Esophagus muscularis mucosa (tissue), 4 donors: Measurements from ENCODE around the gene KIF26B. TPM values are rescaled to one million over a fixed set of nuclear protein-coding genes. Genes with fewer than 3 reads are reported as not detected.

ENCODE experiments used
- DNase-seq: peaks from one replicate; pipeline ENCODE4 v3.0.0-alpha.2; 2017; ENCODE audit errors: extremely low spot score
- H3K27ac ChIP-seq, 4 donors: fragments of 200-600 bp; sonication (generic); replicated peaks in 1 of 4; 1 replicate in 3 of 4; 2 replicates in 1 of 4; pipeline ENCODE4 v1.5.1; 2016 to 2019; ENCODE audit warnings: mild to moderate bottlenecking in 1 of 4
- H3K27me3 ChIP-seq, 4 donors: fragments of 200-600 bp; sonication (generic); one replicate each; pipeline versions ENCODE4 v1.5.1 to v1.6.0; 2016 to 2019
- H3K36me3 ChIP-seq, 4 donors: fragments of 200-600 bp; sonication (generic); one replicate each; pipeline ENCODE4 v1.5.1; 2016 to 2019
- H3K4me1 ChIP-seq, 4 donors: fragments of 200-600 bp; sonication (generic); one replicate each; pipeline ENCODE4 v1.5.1; 2016 to 2019
- H3K4me3 ChIP-seq, 4 donors: fragments of 200-600 bp; sonication (generic); 1 replicate in 2 of 4; 2 replicates in 2 of 4; pipeline ENCODE4 v1.5.1; 2016 to 2019; ENCODE audit warnings: mild to moderate bottlenecking in 4 of 4, moderate library complexity in 1 of 4
- H3K9me3 ChIP-seq, 4 donors: fragments of 200-600 bp; sonication (generic); 1 replicate in 3 of 4; 2 replicates in 1 of 4; pipeline ENCODE4 v1.5.1; 2016 to 2019
- CTCF ChIP-seq, 3 experiments: fragments of 200-600 bp in 2 of 3; fragments of 450-650 bp in 1 of 3; sonication (generic) in 2 of 3; IDR thresholded peaks; one replicate each; pipeline ENCODE4 v1.5.1; 2017 to 2019; ENCODE audit warnings: antibody characterized with exemption in 3 of 3, mild to moderate bottlenecking in 2 of 3, moderate library complexity in 1 of 3
- EP300 ChIP-seq: sonication (generic); formaldehyde crosslinking; IDR thresholded peaks from one replicate; pipeline ENCODE4 v1.6.1; 2017; ENCODE audit warnings: antibody characterized with exemption
- POLR2A ChIP-seq: fragments of 450-650 bp; IDR thresholded peaks from one replicate; pipeline ENCODE4 v1.6.1; 2017; ENCODE audit warnings: antibody characterized with exemption, moderate library complexity, mild to moderate bottlenecking, low read depth
- POLR2AphosphoS5 ChIP-seq, 2 donors: sonication (generic); formaldehyde crosslinking; IDR thresholded peaks; one replicate each; pipeline ENCODE4 v1.6.1; 2017; ENCODE audit warnings: antibody characterized with exemption in 2 of 2
- WGBS: methylation state at CpG from one replicate; pipeline ENCODE4 v1.1.5; 2018; 5-methylcytosine and 5-hydroxymethylcytosine counted together
- intact Hi-C: fragments of 100-400 bp; cut with DNase I; formaldehyde crosslinking; loops from one replicate; pipeline ENCODE4 v1.15.1; 2023
- total RNA-seq, 4 donors: library from RNA; depleted of rRNA; stranded (reverse); fragments of >200 nt; gene quantifications; one replicate each; pipeline versions ENCODE4 v1.1.0 to v1.2.1, GENCODE V29; 2016

Gene KIF26B
- total RNA-seq, 4 donors from 2014 or later, result 0.13 to 3.7 (median 1.3) TPM

GRCh38 chr1:245142976-245143375 lies 11.8 kb upstream of the KIF26B start:
- WGBS, result 91% methylated on average over 14 of the region's 14 CpGs
- Histone ChIP-seq H3K27ac (no peak overlapping the region), H3K4me3 (no peak overlapping the region), H3K27me3 (peaks cover 0 to 7% (median 0%) of the 10 kb centered on the region in 4 donors), H3K36me3 (no peaks in the 10 kb centered on the region), H3K9me3 (no peaks in the 10 kb centered on the region), H3K4me1 (no peaks in the 10 kb centered on the region)
- TF ChIP-seq POLR2AphosphoS5 (IDR thresholded peaks at IDR 0.05) (no peak), EP300 (no peak), POLR2A (no peak), CTCF (IDR thresholded peaks at IDR 0.05) (no peak)
- intact Hi-C loops, result no loop called here
- no peak for DNase-seq

GRCh38 chr1:245143849-245144248 lies 10.9 kb upstream of the KIF26B start:
- DNase-seq, result no peak
- Histone ChIP-seq H3K36me3 (no peaks in the 10 kb centered on the region), H3K27ac (no peak overlapping the region), H3K9me3 (no peaks in the 10 kb centered on the region), H3K27me3 (peaks cover 0 to 3% (median 0%) of the 10 kb centered on the region in 4 donors), H3K4me3 (no peak overlapping the region), H3K4me1 (no peaks in the 10 kb centered on the region)
- no peak for TF ChIP-seq EP300
- TF ChIP-seq CTCF (IDR thresholded peaks at IDR 0.05), result no peak
- no peak for TF ChIP-seq POLR2A
- no peak for TF ChIP-seq POLR2AphosphoS5 (IDR thresholded peaks at IDR 0.05)
- WGBS, result 87% methylated on average over 8 of the region's 8 CpGs
- intact Hi-C loops, result no loop called here

GRCh38 chr1:245148069-245148468 lies 6.7 kb upstream of the KIF26B start:
- Histone ChIP-seq H3K27me3 (peaks cover 0 to 16% (median 0%) of the 10 kb centered on the region in 4 donors), H3K4me3 (no peak overlapping the region), H3K9me3 (no peaks in the 10 kb centered on the region), H3K36me3 (no peaks in the 10 kb centered on the region), H3K27ac (no peak overlapping the region), H3K4me1 (peaks cover 0 to under 1% (median under 1%) of the 10 kb centered on the region in 4 donors)
- DNase-seq, result no peak
- WGBS, result 78% methylated on average over 3 of the region's 3 CpGs
- TF ChIP-seq POLR2AphosphoS5 (IDR thresholded peaks at IDR 0.05) (no peak), EP300 (no peak), POLR2A (no peak), CTCF (IDR thresholded peaks at IDR 0.05) (no peak)
- intact Hi-C loops, result no loop called here

GRCh38 chr1:245148861-245149260 lies 5.9 kb upstream of the KIF26B start:
- intact Hi-C loops, result no loop called here
- WGBS, result 84% methylated on average over 9 of the region's 9 CpGs
- H3K36me3 ChIP-seq, result no peaks in the 10 kb centered on the region
- peaks cover 8 to 9% (median 8%) of the 10 kb centered on the region in 4 donors for H3K4me1 ChIP-seq
- no peak overlapping the region for H3K27ac ChIP-seq
- peaks cover 0 to 24% (median 0%) of the 10 kb centered on the region in 4 donors for H3K27me3 ChIP-seq
- no peak for DNase-seq
- TF ChIP-seq EP300, result no peak
- no peak for TF ChIP-seq POLR2A
- no peak for TF ChIP-seq CTCF (IDR thresholded peaks at IDR 0.05)
- no peak for TF ChIP-seq POLR2AphosphoS5 (IDR thresholded peaks at IDR 0.05)
- H3K4me3 ChIP-seq, result no peak overlapping the region
- H3K9me3 ChIP-seq, result no peaks in the 10 kb centered on the region

GRCh38 chr1:245153081-245153551 lies 1.7 kb upstream of the KIF26B start:
- TF ChIP-seq CTCF (IDR thresholded peaks at IDR 0.05), result peak; percentile 67 to 71 (median 69)
- TF ChIP-seq POLR2A, result no peak
- Histone ChIP-seq H3K4me3 (peak overlapping the region; percentile 62 to 71 (median 66)), H3K27ac (no peak overlapping the region), H3K9me3 (no peaks in the 10 kb centered on the region), H3K4me1 (peaks cover 38 to 43% (median 42%) of the 10 kb centered on the region in 4 donors), H3K27me3 (peaks cover 0 to 62% (median 12%) of the 10 kb centered on the region in 4 donors), H3K36me3 (no peaks in the 10 kb centered on the region)
- intact Hi-C loops, result loop anchor here (2.0 to 10.0 kb wide), 5 partner anchors 850 to 1552 kb away; no protein-coding TSS in a partner anchor
- WGBS, result under 1% methylated on average over 29 of the region's 29 CpGs
- DNase-seq, result no peak
